DLD1 (cell line): Measurements from ENCODE around the gene TBL3.

Experiments
- in situ Hi-C: cut with HindIII; loops from 2 replicates; pipeline ENCODE4 v1.10.0; 2017; ENCODE audit warnings: low sequenced_read_pairs

Gene TBL3

DNA sequence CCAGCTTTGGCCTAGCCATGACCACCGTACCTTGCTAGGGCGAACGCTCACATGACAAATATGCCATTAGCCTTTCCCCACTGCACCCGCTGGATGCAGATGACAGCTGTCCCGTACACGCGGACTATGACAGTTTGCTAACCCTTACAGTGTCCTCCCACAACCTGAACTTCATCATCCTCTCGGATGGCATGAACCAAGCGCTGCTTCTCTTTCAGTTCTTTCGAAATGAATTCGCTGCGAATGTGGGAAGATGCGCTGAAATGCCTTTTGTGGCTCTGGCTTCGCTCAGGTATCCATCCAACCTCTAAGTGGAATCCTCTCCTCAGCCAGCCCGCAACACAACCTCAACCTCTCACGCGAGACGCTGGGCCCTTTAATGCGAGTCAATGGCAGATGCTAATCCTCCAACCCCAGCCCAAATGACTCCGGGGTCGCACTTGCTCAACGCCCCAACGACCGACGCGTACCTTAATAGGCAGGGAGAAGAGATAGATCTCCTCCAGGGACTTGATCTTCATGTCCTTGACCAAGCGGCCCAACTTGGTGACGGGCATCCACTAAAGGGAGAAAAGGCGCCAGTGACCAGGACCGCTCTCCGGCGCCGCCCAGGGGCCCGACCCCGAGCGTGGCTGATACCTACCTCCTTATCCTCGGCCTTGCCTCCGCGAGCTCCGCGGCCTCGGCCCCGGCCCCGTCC is 7.9 kb upstream of the TBL3 start:
- in situ Hi-C loops, result no loop called here

DNA sequence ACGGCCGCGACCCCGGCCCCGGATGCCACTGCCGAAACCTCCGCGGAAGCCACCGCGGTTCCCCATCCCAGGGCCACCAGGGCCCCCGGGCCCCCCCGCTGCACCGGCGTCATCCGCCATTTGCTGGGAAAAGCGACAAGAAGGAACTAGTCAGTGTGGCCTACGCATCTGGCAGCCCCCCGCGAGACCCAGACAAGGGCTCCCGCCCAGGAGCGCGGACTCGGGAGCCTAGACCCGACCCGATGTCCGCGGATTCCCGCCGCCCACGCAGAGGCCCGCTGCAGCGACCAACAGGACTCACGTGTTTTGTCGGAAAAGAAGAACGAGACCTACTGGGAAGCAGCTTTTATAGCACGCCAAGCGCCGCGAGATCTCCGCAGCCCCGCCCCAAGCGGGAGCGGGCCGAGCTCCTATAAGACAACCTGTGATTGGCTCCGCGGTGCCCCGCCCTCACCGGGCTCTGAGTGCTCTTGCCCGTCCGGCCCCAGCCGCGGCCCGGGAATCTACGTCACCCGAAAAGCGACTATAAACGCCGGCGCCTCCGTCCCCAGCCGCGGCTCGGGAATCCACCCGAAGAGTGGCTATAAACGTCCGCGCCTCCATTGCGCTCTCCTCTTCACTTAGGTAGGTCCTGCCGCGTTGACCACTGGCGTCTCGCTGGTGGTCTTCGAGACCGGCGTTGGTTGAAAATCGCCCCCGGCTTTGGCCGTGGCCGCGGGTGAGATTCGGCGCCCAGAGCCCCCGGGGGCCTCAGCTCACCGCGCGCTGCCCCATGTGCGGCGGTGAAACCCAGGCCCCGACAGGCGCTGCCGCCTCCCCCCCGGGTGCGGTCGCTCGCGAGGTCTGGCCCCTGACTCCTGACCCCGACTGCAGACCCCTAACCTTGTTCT is 7.1 kb upstream of the TBL3 start, which contains the start of gene RPS2:
Gene RPS2, minus strand, starts transcription at position 321 of the 890 bp plus-strand sequence. Its CDS starts 201 bp downstream, at position 120.
- in situ Hi-C loops, result no loop called here

DNA sequence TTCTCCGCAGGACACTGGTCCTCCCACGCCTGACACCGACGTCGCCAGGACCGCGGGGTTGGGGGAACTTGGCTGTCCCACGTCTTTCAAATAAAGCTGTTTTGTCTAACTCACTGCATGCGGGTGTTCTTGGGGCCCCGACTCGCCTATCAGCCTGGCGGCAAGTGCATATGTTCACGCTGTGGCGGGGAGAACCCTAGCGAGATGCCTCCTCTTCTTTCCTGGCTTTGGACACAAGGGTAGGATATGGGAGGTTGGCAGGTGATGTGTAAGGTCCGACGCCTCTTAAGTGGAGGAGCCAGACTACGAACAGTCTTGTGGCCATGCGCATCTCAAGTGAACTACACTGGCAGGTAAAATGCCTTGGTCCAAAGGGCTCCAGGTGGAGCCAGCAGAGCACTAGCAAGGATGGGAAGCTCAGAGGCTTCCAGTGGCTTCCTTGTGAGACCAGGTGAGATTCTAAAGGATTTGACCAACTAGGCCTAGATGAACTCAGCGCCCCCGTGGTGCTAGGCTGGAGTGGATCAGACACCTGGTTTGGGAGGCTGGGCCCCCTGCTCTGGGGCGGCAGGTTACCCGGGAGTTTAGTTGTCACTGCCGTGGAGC is 6.4 kb upstream of the TBL3 start:
- in situ Hi-C loops, result no loop called here

DNA sequence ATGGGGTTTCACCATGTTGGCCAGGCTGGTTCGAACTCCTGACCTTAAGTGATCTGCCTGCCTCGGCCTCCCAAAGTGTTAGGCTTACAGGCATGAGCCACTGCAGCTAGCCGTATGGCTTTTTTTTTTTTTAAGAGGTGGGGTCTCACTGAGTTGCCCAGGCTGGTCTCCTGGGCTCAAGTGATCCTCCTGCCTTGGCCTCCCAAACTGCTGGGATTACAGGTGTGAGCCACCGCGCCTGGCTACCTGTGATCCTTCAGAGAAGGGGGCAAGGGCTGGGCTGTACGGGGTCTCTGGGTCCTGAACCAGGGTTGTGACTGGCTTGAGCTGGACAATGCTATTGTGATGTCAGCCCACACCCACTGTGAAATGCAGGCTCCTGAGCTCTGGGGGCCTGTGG is 5.4 kb upstream of the TBL3 start, which contains the start of gene RNF151:
Gene RNF151, plus strand, starts transcription at position 397 of the 400 bp plus-strand sequence. CDS start 26 bp downstream, outside the sequence.
- in situ Hi-C loops, result no loop called here

DNA sequence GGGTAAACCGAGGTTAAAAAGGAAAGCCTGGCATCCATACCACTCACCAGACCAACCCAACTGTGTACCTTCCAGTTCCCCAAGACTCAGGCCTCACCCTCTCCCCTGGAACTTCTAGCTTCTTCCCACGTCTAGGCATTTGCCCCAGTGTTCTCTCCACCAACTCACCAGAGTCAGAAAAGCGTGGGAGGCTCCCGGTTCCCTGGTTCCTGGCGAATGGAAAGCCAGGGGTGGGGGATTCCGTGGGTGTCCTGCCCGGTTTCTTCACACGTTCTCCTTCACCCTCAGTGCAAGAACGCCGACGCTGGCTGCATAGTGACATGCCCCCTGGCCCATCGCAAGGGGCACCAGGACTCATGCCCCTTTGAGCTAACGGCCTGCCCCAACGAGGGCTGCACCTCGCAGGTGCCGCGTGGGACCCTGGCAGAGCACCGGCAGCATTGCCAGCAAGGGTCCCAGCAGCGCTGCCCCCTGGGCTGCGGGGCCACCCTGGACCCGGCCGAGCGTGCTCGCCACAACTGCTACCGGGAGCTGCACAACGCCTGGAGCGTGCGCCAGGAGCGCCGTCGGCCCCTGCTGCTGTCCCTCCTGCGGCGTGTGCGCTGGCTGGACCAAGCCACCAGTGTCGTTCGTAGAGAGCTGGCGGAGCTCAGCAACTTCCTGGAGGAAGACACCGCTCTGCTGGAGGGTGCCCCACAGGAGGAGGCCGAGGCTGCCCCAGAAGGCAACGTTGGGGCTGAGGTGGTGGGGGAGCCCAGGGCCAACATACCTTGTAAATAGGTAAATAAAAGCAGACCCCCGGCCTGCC is 3.5 kb upstream of the TBL3 start:
- in situ Hi-C loops, result no loop called here

DNA sequence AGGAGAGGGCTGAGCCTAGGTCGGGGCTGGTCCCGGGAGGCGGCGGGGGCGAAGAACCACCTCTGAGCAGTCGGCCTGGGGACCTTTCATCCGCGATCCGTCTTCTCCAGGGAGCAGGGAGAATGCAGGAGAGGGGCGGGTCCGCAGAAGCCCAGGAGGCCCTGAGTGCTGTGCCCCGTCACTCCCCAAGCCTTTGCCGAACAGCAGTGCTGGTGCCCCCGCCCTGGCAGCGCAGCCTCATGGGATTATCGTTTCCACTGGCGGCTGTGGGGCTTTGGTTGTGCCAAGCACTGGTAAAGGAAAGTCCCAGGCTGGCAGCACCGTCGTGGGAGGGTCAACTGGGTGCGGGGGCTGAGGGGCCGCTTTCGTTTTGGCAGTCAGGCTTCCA is 631 bp downstream of the TBL3 start:
- in situ Hi-C loops, result no loop called here

DNA sequence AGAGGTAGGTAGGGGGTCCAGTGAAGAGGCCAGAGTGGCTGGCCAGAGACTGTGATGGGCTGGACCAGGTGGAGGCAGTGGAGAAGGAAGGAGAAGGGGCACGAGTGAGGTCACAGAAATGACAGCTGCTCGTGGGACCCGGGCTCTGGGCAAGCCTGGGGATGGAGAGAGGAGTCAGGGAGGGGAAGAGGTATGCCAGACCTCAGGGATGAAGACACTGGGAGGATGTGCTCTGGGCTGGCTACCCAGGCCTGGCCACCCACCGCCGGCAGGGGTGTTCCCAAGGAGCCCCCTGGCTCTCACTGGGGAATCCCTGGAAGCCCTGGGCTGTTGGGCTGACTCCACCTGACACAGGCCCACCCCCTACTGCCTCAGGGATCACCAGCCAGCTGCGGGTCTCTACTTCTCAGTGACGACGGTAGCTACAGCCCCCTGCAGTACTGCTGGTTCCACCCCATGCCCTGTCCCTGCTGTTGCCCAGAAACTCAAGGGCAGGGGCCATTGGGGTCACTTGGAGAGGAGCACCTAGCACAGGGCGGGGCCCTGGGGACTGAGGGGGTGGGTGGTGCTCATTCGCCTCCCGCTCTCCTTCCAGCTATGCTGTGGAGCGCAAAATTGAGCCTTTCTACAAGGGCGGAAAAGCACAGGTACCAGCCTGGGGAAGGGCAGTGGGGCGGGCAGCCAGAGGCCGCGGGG is 1.8 kb downstream of the TBL3 start:
- in situ Hi-C loops, result no loop called here

DNA sequence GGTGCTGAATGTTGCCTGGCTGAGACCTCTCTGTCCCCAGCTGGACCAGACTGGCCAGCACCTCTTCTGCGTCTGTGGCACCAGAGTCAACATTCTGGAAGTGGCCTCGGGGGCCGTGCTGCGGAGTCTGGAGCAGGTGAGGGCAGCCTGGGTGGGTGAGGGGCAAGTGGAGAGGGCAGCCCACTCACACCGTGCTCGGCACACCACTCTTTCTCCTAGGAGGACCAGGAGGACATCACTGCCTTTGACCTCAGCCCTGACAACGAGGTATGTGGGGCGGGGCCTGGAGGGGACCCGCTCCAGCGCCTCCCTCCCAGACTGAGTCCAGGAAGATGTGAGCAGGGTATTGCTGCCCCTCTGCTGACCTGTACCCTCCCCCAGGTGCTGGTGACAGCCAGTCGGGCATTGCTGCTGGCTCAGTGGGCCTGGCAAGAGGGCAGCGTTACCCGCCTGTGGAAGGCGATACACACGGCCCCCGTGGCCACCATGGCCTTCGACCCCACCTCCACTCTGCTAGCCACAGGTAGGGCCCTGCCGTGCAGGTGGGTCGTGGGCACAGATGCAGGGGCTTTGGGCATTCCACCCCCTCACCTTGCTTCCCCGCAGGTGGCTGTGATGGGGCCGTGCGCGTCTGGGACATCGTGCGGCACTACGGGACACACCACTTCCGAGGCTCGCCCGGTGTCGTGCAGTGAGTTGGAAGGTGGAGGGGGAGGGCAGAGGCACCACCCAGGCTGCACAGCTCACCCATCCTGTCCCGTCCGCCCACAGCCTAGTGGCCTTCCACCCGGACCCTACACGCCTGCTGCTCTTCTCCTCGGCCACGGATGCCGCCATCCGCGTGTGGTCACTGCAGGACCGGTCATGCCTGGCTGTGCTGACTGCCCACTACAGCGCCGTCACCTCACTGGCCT is 2.6 kb downstream of the TBL3 start:
- in situ Hi-C loops, result no loop called here

DNA sequence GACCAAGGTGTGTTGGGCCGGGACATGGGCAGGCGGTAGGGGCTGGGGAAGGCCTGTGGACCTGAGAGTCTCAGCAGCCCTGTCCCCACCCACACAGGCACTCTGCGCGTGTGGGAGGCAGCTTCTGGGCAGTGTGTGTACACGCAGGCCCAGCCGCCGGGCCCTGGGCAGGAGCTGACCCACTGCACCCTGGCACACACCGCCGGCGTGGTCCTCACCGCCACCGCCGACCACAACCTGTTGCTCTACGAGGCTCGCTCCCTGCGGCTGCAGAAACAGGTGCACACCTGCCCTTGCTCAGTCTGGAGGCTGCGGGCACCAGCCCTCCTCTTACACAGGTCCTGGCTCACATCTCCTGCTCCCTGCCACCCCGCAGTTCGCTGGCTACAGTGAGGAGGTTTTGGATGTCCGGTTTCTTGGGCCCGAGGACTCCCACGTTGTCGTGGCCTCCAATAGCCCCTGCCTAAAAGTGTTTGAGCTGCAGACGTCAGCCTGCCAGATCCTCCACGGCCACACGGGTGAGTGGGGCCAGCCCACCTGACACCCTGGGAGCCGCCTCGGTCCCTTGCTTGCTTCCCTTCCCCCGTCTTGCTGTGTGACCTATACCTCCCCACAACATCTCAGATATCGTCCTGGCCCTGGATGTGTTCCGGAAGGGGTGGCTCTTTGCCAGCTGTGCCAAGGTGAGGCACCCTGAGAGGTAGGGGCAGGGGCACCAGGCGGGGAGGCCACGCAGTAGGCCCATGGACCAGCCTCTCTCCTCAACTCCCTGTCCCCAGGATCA is 3.8 kb downstream of the TBL3 start:
- in situ Hi-C loops, result no loop called here

DNA sequence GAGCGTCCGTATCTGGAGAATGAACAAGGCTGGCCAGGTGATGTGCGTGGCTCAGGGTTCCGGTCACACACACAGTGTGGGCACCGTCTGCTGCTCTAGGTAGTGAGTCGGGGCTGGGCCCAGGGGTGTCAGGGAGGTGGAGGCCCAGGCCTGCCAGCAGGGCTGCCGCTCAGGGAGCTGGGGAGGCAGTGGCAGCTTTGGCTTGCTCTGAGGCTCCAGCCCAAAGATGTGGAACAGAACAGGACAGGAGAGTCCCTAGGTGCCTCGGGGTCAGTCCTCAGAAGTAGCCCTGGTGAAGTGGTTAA is 4.3 kb downstream of the TBL3 start:
- in situ Hi-C loops, result no loop called here

DNA sequence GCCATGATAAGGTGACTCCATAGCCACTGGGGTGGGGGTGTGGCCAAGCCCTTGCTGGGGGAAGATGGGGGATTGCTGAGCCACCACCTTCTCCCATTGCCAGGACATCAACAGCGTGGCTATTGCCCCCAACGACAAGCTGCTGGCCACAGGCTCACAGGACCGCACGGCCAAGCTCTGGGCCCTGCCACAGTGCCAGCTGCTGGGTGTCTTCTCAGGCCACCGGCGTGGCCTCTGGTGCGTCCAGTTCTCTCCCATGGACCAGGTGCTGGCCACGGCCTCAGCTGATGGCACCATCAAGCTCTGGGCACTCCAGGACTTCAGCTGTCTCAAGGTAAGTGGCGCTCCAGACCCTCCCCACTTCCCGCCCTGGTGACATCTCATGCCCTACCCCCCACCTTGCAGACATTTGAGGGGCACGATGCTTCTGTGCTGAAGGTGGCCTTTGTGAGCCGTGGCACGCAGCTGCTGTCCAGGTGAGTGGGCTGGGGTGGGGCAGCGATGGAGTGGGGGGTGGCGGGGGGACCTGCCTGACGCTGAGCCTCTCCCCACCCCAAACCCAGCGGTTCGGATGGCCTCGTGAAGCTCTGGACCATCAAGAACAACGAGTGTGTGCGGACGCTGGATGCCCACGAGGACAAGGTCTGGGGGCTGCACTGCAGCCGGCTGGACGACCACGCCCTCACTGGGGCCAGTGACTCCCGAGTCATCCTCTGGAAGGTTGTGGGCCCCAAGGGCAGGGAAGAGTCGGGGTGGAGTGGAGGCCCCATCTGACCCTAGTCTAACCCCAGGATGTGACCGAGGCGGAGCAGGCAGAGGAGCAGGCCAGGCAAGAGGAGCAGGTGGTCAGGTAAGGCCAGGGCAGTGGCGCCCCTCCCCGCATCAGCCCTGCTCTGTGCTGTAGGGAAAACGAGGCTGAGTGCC is 5.4 kb downstream of the TBL3 start:
- in situ Hi-C loops, result no loop called here

DNA sequence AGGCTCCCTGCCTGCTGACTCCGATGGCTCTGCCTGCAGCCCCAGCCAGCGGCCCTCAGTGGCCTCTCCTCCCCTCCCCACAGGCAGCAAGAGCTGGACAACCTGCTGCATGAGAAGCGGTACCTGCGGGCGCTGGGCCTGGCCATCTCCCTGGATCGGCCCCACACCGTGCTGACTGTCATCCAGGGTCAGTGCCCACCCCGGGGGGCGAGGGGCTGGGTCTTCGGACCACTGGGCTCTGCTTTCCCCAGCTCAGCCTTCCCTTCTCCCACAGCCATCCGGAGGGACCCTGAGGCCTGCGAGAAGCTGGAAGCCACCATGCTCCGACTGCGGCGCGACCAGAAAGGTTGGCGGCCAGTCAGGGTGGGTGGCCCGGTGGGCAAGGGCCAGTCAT is 6.0 kb downstream of the TBL3 start:
- in situ Hi-C loops, result no loop called here

DNA sequence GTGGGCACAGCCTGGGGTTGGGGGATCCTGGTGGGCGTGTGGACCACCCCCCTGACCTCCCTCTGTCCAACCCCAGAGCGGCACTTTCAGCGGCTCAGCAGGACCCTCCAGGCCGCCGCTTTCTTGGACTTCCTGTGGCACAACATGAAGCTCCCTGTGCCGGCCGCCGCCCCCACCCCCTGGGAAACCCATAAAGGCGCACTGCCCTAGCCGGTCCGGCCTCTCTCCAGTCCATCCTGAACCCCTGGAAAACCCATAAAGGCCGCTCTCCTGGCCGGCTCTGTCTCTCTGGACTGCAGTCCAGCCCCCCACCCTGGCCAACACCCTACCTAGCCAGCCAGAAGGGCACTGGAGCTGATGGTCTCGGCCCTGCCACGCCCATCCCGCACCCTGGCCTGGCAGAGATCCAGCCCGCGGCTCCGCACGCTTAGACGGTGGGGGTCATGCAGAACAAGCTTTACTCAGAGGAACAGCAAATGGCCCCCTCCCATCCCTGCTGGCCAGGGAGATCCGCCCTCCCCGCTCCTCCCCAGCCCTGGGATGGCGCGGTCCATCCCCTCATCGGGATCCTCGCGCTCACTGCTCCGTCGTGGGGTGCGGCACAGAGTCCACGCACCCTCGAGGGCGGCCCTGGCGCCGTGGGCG is 6.7 kb downstream of the TBL3 start:
- in situ Hi-C loops, result no loop called here

DNA sequence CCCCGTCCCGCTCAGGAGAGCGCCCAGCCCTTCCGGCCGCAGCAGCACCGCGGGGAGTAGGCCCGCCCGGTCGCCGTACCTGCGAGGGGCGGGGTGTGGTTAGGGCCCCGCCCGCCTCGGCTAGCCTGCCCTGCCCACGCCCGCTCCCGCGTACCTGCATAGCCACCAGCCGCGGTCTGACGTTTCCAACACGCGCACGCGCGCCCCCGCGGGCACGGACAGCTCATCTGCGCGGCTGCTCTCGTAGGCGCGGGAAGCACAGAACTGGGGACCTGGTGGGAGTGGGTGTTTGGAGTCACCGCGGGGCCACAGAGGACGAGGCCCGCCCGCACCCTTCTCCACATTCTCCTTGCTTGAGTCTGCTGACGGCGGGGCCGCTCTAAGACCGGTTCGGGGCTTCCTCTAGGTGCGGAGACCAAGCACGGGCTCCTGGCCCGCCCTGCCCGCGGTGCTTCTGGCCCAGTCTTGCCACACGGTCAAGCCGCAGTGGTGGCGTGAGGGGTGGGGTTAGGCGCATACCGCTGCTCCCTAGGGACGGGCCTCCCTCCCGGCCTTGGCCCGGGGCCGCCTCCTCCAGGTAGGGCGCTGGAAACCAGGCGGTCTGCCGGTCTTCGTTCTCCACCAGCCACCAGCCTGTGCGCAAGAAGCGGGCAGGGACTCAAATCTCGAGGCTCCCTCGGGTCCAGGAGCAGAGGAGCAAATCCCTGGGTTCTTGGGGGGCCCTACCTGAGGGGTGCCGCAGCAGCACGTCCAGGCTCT is 7.6 kb downstream of the TBL3 start:
- in situ Hi-C loops, result no loop called here

DNA sequence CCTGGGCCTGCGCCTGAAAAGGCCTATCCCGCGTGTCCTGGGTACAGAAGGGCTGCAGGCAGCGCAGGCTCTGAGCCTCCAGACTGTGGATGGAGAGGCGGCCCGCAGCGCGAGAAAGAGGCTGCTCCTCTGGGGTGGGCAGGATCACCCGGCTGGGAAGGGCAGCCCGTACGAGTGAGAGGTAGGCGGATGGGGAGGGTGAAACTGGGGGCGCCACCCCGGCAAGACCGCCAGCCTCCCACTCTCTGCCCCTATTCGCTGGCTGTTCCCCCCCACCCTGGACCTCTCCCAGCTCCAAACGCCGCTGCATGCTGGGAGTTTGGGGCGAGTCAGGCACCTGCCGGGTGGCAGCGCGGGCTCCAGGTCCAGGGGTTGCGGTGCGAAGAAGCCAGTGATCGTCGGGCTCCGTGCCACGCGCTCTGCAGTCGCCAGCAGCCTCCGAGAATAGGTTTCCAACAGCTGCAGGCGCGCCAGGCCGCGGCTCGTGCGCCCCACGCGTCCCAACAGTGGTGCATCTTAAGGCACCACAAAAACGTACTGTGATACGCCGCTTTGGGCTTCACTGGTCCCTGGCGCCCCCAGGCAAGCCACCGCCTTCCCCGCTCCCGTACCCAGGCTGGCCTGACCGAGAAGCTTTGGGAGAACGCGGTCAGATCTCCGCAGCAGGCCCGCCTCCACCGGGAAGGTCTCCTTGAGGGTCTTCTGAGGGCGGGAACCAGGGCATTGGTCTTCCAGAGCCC is 8.3 kb downstream of the TBL3 start:
- in situ Hi-C loops, result no loop called here

DNA sequence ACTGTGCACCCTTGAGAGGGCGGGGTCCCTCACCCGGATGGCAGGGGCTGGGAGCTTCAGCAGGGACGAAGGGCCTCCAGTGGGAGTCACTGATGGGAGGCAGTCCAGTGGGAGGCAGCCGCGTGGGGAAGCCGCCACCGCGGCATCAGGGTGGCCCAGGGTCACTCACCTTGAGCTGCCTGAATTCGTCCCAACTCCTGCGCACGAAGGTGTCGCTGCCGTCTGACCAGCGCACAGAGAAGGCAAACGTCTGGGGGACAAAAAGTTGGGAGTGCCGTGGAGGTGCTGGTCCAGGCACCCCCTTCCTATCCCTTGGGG is 8.9 kb downstream of the TBL3 start:
- in situ Hi-C loops, result no loop called here
